Trophoblast cell (in vitro differentiated cells and primary cell): ENCODE data around the gene ELL2.

ENCODE experiments used
- DNase-seq, 2 donors: peaks; one replicate each; pipeline ENCODE4 v3.0.0-alpha.2; 2016
- H2AFZ ChIP-seq: 2 replicates; pipeline ENCODE4 v1.6.1; 2013; ENCODE audit warnings: low read length, moderate library complexity, mild to moderate bottlenecking; ENCODE audit not compliant: insufficient read depth, poor library complexity
- H2AK5ac ChIP-seq: 2 replicates; pipeline ENCODE4 v1.6.1; 2013; ENCODE audit warnings: mild to moderate bottlenecking, low read length
- H2BK120ac ChIP-seq: 2 replicates; pipeline ENCODE4 v1.6.1; 2013; ENCODE audit warnings: low read length, mild to moderate bottlenecking, moderate library complexity; ENCODE audit not compliant: insufficient read depth, poor library complexity
- H2BK12ac ChIP-seq: 2 replicates; pipeline ENCODE4 v1.6.1; 2013; ENCODE audit warnings: mild to moderate bottlenecking, low read length, moderate library complexity
- H2BK5ac ChIP-seq: 2 replicates; pipeline ENCODE4 v1.6.1; 2013; ENCODE audit warnings: low read length, low read depth, moderate library complexity, mild to moderate bottlenecking; ENCODE audit not compliant: poor library complexity
- H3K14ac ChIP-seq: 2 replicates; pipeline ENCODE4 v1.6.1; 2013; ENCODE audit warnings: mild to moderate bottlenecking, low read length
- H3K18ac ChIP-seq: 2 replicates; pipeline ENCODE4 v1.6.1; 2013; ENCODE audit warnings: mild to moderate bottlenecking, low read length
- H3K23ac ChIP-seq: 2 replicates; pipeline ENCODE4 v1.6.1; 2013; ENCODE audit warnings: low read length
- H3K27ac ChIP-seq: 2 replicates; pipeline ENCODE4 v1.5.1; 2013; ENCODE audit warnings: low read depth, mild to moderate bottlenecking, inconsistent platforms, low read length, moderate library complexity
- H3K27me3 ChIP-seq: 2 replicates; pipeline ENCODE4 v1.6.1; 2013; ENCODE audit warnings: inconsistent platforms, mild to moderate bottlenecking, low read length, moderate library complexity; ENCODE audit not compliant: insufficient read depth
- H3K36me3 ChIP-seq, 2 experiments: 1 replicate in 1 of 2; 2 replicates in 1 of 2; pipeline ENCODE4 v1.6.1; 2013; ENCODE audit warnings: low read length in 2 of 2, mild to moderate bottlenecking in 2 of 2, moderate library complexity in 1 of 2; ENCODE audit not compliant: insufficient read depth in 2 of 2, control insufficient read depth in 1 of 2
- H3K4ac ChIP-seq: 2 replicates; pipeline ENCODE4 v1.6.1; 2013; ENCODE audit warnings: low read depth, mild to moderate bottlenecking, low read length, moderate library complexity
- H3K4me1 ChIP-seq, 2 experiments: 1 replicate in 1 of 2; 2 replicates in 1 of 2; pipeline ENCODE4 v1.6.1; 2013; ENCODE audit warnings: low read length in 2 of 2, mild to moderate bottlenecking in 2 of 2, moderate library complexity in 1 of 2; ENCODE audit not compliant: insufficient read depth in 2 of 2, control insufficient read depth in 1 of 2
- H3K4me2 ChIP-seq: 2 replicates; pipeline ENCODE4 v1.6.1; 2013; ENCODE audit warnings: inconsistent platforms, mild to moderate bottlenecking, low read length, moderate library complexity
- H3K4me3 ChIP-seq: 2 replicates; pipeline ENCODE4 v1.5.1; 2013; ENCODE audit warnings: mild to moderate bottlenecking, low read depth, low read length, inconsistent platforms
- H3K79me1 ChIP-seq: one replicate; pipeline ENCODE4 v1.6.1; 2013; ENCODE audit warnings: low read length
- H3K79me2 ChIP-seq: 2 replicates; pipeline ENCODE4 v1.6.1; 2013; ENCODE audit warnings: low read length, mild to moderate bottlenecking; ENCODE audit not compliant: control insufficient read depth, insufficient read depth, poor library complexity
- H3K9ac ChIP-seq: 2 replicates; pipeline ENCODE4 v1.6.1; 2013; ENCODE audit warnings: mild to moderate bottlenecking, low read length
- H3K9me3 ChIP-seq: 2 replicates; pipeline ENCODE4 v1.6.1; 2013; ENCODE audit warnings: low read depth, mild to moderate bottlenecking, control low read depth, inconsistent platforms, low read length; ENCODE audit not compliant: insufficient read depth
- H4K12ac ChIP-seq: 2 replicates; pipeline ENCODE4 v1.6.1; 2013; ENCODE audit warnings: low read depth, mild to moderate bottlenecking, low read length, moderate library complexity
- H4K8ac ChIP-seq: 2 replicates; pipeline ENCODE4 v1.6.1; 2013; ENCODE audit warnings: low read depth, mild to moderate bottlenecking, low read length, moderate library complexity
- H4K91ac ChIP-seq: one replicate; pipeline ENCODE4 v1.6.1; 2013; ENCODE audit warnings: low read depth, mild to moderate bottlenecking, low read length, moderate library complexity
- WGBS: extraction: QIAGEN DNeasy Blood & Tissue Kit; methylation state at CpG from one replicate; pipeline ENCODE4 v1.1.7; 2013; ENCODE audit warnings: missing lambda C conversion rate; ENCODE audit not compliant: insufficient read length, insufficient coverage; ENCODE audit errors: extremely low coverage; 5-methylcytosine and 5-hydroxymethylcytosine counted together

Gene ELL2

DNA sequence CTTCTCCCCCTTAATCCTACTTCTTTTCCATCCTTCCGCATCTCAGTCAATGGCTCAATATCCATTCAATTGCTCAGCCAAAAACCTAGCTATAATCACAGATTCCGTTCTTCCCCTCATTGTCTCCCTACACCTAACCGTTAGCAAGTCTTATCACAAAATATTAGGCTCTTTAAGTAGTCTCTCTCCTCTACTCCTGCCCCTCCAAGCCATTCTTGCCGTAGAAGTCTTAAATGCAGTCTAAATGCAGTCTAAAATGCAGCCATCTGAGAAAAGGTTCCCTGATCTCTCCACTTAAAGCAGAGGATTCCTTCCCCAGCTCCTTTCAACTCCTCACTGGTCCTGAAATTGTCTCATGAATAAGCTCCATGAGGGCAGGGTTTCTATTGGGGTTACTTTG is 57.8 kb downstream of the ELL2 start:
- Histone ChIP-seq H2BK120ac (no peak overlapping the region), H3K9ac (no peak overlapping the region), H3K4ac (no peak overlapping the region), H4K8ac (no peak overlapping the region), H2BK5ac (no peak overlapping the region), H3K36me3 (peaks cover 4 to 6% of the 10 kb centered on the region in 2 experiments), H3K4me1 (peaks cover 0 to 2% of the 10 kb centered on the region in 2 experiments), H3K4me2 (no peak overlapping the region), H3K18ac (no peak overlapping the region), H3K79me1 (no peaks in the 10 kb centered on the region), H3K27ac (no peak overlapping the region), H2AFZ (no peak overlapping the region), H2BK12ac (no peak overlapping the region), H4K12ac (no peak overlapping the region), H3K79me2 (no peaks in the 10 kb centered on the region), H4K91ac (no peak overlapping the region), H3K27me3 (no peaks in the 10 kb centered on the region), H3K14ac (no peak overlapping the region), H3K9me3 (no peaks in the 10 kb centered on the region), H3K23ac (no peak overlapping the region), H3K4me3 (no peak overlapping the region), H2AK5ac (no peak overlapping the region)
- no CpG with 5 or more reads among the region's 4 CpGs for WGBS
- no peak for DNase-seq

- Histone ChIP-seq H3K9ac (no peak overlapping the region), H3K18ac (no peak overlapping the region), H3K23ac (no peak overlapping the region), H2BK120ac (no peak overlapping the region), H2AK5ac (no peak overlapping the region), H2AFZ (no peak overlapping the region), H2BK12ac (no peak overlapping the region), H3K4me3 (no peak overlapping the region), H2BK5ac (no peak overlapping the region), H3K36me3 (peaks cover 4 to 9% of the 10 kb centered on the region in 2 experiments), H4K12ac (no peak overlapping the region), H3K4me2 (no peak overlapping the region), H4K8ac (no peak overlapping the region), H3K27me3 (no peaks in the 10 kb centered on the region), H3K9me3 (no peaks in the 10 kb centered on the region), H3K27ac (no peak overlapping the region), H3K4ac (no peak overlapping the region), H3K79me2 (no peaks in the 10 kb centered on the region), H3K79me1 (no peaks in the 10 kb centered on the region), H4K91ac (no peak overlapping the region), H3K14ac (no peak overlapping the region), H3K4me1 (no peaks in the 10 kb centered on the region)
- DNase-seq: peak; percentile 16 to 32
- WGBS: no CpG with 5 or more reads among the region's 11 CpGs
Observed at GRCh38 chr5:95901676-95902627, 59.7 kb downstream of the ELL2 start.

DNA sequence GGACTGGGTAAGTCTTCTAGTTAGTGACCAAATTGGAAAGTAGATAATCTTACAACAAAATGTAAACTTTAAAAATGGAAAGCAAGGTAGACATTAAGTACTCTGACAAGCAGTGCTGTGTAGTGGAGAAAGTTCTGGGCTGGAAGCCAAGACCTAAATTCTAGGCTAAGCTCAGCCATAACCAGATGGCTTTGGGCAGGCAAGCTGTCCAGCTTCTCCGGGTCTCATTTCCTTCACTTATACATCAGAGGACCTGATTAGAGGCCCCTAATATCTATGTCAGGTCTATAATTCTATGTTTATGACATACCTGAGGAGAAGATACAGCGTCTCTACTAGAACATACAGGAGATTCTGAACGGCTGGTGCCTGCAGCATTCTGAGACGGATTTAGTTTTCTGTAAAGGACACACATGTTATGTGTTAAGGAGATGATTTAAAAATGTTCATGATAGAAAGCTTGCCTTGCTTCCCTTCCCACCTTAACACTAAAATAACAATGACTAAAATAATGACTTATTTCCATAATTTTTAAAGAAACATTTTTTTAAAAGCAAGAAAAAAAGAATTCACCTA is 61.2 kb downstream of the ELL2 start:
- H3K9me3 ChIP-seq: no peaks in the 10 kb centered on the region
- no peaks in the 10 kb centered on the region for H3K4me1 ChIP-seq
- H2BK5ac ChIP-seq: no peak overlapping the region
- no peaks in the 10 kb centered on the region for H3K27me3 ChIP-seq
- H3K36me3 ChIP-seq: peaks cover 4 to 9% of the 10 kb centered on the region in 2 experiments
- H2BK120ac ChIP-seq: no peak overlapping the region
- H4K12ac ChIP-seq: no peak overlapping the region
- H3K79me2 ChIP-seq: no peaks in the 10 kb centered on the region
- H3K23ac ChIP-seq: no peak overlapping the region
- H3K18ac ChIP-seq: no peak overlapping the region
- no peak overlapping the region for H4K8ac ChIP-seq
- no peak overlapping the region for H4K91ac ChIP-seq
- H3K4me3 ChIP-seq: no peak overlapping the region
- H3K14ac ChIP-seq: no peak overlapping the region
- H3K79me1 ChIP-seq: no peaks in the 10 kb centered on the region
- DNase-seq: no peak
- no peak overlapping the region for H2AFZ ChIP-seq
- no peak overlapping the region for H3K4me2 ChIP-seq
- H2BK12ac ChIP-seq: no peak overlapping the region
- H3K27ac ChIP-seq: no peak overlapping the region
- peak overlapping the region; percentile 47 for H3K9ac ChIP-seq
- H3K4ac ChIP-seq: no peak overlapping the region
- no CpG with 5 or more reads among the region's 4 CpGs for WGBS
- H2AK5ac ChIP-seq: no peak overlapping the region

DNA sequence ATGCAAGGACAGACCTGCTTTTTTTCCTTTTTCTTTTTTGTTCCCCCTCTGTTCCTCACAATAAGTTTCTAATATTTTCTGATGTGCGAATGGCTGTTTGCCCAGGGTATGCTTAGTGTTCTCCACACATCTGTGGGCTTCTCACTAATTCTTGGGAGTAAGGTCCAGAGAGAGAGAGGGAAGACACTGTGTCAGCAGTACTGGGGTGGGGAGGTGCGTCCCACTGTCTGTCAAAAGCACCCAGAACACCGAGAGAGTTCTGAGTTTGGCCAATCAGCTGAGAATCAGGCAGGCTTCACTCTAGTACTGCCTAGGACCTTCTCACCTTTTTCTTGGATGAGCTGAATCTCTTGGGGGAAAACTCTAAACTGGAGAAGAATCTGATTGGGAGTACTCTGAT is 61.8 kb downstream of the ELL2 start:
- no peak overlapping the region for H4K91ac ChIP-seq
- no peak overlapping the region for H2BK120ac ChIP-seq
- H3K4me3 ChIP-seq: no peak overlapping the region
- H3K4me2 ChIP-seq: no peak overlapping the region
- H3K23ac ChIP-seq: no peak overlapping the region
- H3K9me3 ChIP-seq: no peaks in the 10 kb centered on the region
- no peak overlapping the region for H3K27ac ChIP-seq
- H2BK12ac ChIP-seq: no peak overlapping the region
- no peaks in the 10 kb centered on the region for H3K79me1 ChIP-seq
- H3K36me3 ChIP-seq: peaks cover 4 to 9% of the 10 kb centered on the region in 2 experiments
- H3K79me2 ChIP-seq: no peaks in the 10 kb centered on the region
- H3K4ac ChIP-seq: no peak overlapping the region
- H3K27me3 ChIP-seq: no peaks in the 10 kb centered on the region
- H3K14ac ChIP-seq: no peak overlapping the region
- WGBS: no CpG with 5 or more reads among the region's 3 CpGs
- H3K18ac ChIP-seq: no peak overlapping the region
- no peak overlapping the region for H4K12ac ChIP-seq
- no peak for DNase-seq
- H4K8ac ChIP-seq: no peak overlapping the region
- H2AFZ ChIP-seq: no peak overlapping the region
- no peak overlapping the region for H2AK5ac ChIP-seq
- no peak overlapping the region for H3K9ac ChIP-seq
- no peaks in the 10 kb centered on the region for H3K4me1 ChIP-seq
- no peak overlapping the region for H2BK5ac ChIP-seq
